A549 treated with GW870086 at 1 μM for 4 hours (cell line): ENCODE results near the gene BMPER. TPM values are rescaled to one million over a fixed set of nuclear protein-coding genes. Genes with fewer than 3 reads are reported as not detected.

ENCODE experiments used
- total RNA-seq: library from RNA; stranded (reverse); fragments of 200-300 nt; extraction: Qiagen RNA extraction; gene quantifications from 5 replicates; pipeline ENCODE4 v1.2.3, GENCODE V29; 2022; ENCODE audit warnings: low read depth

BMPER gene
- total RNA-seq, result 4.3 to 7.3 TPM (median 5.1 TPM) in 5 replicates

DNA sequence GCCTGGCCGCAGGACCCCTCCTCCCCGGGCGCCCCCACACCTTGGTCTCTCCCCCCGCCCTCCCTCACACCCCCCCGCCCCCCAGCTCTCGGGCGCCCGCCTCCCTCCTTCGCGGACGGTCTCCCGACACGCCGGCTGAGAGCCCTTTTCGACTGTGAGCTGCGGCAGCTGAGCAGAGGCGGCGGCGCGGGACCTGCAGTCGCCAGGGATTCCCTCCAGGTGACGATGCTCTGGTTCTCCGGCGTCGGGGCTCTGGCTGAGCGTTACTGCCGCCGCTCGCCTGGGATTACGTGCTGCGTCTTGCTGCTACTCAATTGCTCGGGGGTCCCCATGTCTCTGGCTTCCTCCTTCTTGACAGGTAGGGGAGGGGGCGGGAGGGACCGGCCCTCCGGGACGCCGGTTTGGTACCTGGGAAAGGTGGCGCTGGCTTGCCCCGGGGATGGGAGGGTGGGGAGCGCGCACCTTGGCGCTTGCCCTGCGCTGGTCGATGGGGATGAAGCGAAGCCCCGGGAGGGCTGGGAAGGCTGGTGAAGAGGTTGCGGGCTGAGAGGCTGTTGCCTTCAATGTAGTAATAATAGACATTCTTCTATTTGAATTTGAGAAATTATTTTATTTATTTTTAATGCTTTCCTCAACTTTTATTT lies at the start of gene BMPER:
TSS of gene BMPER (plus strand) at position 151 of the 644 bp plus-strand sequence. CDS start at position 226, 75 bp downstream.

